Stimulated activated effector memory CD8-positive, alpha-beta T cell treated with anti-CD3 and anti-CD28 coated beads, Interleukin-12 subunit alpha, Interleukin-12 subunit beta, amount 100 ng/mL, for 72 hours (primary cell): ENCODE measurements around the gene ARL4A.
"Not testable (repeated sequence)": the region's sequence is repeated elsewhere in the genome, so short reads cannot be mapped to it uniquely, and the experiment has no call there.

ENCODE experiments used
- ATAC-seq: fragments of 150-1000 bp; cut with Tn5 transposase; 2 replicates; pipeline ENCODE4 v1.10.0; 2021
- DNase-seq, 2 donors: peaks; one replicate each; pipeline ENCODE4 v3.0.0; 2021 to 2022; ENCODE audit warnings: low spot score in 2 of 2
- H3K27ac Mint-ChIP-seq: one replicate; pipeline ENCODE4 v1.8.0; 2022; ENCODE audit warnings: mild to moderate bottlenecking, mixed read lengths
- H3K36me3 Mint-ChIP-seq: one replicate; pipeline ENCODE4 v1.8.0; 2022; ENCODE audit warnings: mild to moderate bottlenecking, mixed read lengths
- H3K4me1 Mint-ChIP-seq: one replicate; pipeline ENCODE4 v1.8.0; 2022; ENCODE audit warnings: mixed read lengths
- H3K4me3 Mint-ChIP-seq: one replicate; pipeline ENCODE4 v1.8.0; 2022; ENCODE audit warnings: mild to moderate bottlenecking, mixed read lengths
- H3K9me3 Mint-ChIP-seq: one replicate; pipeline ENCODE4 v1.8.0; 2022; ENCODE audit warnings: mixed read lengths

ARL4A gene

DNA sequence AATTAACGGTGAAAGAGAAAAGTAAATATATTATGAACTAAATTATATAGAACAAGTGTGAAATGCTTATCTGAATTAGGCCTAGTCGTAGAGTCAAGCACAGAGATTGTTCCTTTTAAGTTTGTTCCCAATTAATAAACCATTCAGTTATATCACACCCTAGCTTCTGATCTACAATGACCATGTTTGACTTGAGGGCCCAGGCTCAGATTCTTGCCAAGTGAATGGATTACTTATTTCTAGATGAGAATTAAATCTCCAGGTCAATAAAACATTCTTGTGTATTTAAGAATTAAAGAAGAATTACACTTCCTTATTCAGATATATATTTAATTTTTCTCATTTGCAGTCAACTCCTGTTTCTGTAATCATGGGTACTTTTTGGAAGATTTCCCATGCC, 37.4 kb upstream of the ARL4A start:
- DNase-seq (no peak), ATAC-seq (no peak)
- Mint-ChIP-seq H3K36me3 (no peaks in the 10 kb centered on the region), H3K4me3 (no peak overlapping the region), H3K4me1 (no peaks in the 10 kb centered on the region), H3K27ac (no peak overlapping the region), H3K9me3 (no peaks in the 10 kb centered on the region)

DNA sequence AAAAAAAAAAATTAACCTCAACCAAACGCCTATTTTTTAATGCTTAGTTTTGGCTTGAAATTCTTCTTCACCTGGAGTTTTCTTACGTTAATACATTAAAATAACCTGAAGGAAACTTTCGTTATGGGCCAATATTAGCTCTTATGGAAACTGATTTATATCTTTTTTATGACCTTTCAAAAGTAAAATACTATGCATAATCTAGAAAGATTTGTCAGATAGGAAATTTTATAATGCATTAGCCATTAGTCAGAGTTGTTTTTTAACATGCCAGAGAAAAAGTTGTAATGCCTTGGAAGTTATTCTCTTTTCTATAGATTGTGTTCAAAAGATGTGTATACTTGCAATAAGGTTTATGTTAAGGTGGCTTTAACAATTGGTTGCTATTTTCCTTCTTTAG, 34.3 kb upstream of the ARL4A start:
- Mint-ChIP-seq H3K9me3 (no peaks in the 10 kb centered on the region), H3K27ac (no peak overlapping the region), H3K4me1 (no peaks in the 10 kb centered on the region), H3K36me3 (no peaks in the 10 kb centered on the region), H3K4me3 (no peak overlapping the region)
- ATAC-seq (no peak), DNase-seq (no peak)

DNA sequence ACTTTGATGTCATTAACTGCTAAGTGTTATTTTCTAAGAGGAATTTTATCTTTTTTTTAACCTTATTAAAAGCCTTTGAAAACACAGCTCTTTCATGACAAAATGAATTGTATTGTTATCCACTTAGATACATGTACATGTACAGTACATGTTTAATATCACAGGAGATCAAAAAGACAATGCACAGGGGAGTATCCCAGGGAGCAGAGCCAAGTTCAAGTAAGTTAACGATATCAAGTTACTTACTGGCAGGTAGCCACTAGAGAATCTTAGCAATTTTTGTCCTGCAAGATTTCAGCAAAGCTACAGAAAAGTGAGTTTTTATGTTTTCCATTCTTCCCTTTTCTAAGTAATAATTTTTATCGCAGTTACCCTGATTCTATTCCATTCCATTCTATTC, 33.9 kb upstream of the ARL4A start:
- no peak overlapping the region for H3K4me3 Mint-ChIP-seq
- no peak overlapping the region for H3K27ac Mint-ChIP-seq
- H3K36me3 Mint-ChIP-seq: no peaks in the 10 kb centered on the region
- no peaks in the 10 kb centered on the region for H3K9me3 Mint-ChIP-seq
- ATAC-seq (no peak), DNase-seq (no peak)
- no peaks in the 10 kb centered on the region for H3K4me1 Mint-ChIP-seq

DNA sequence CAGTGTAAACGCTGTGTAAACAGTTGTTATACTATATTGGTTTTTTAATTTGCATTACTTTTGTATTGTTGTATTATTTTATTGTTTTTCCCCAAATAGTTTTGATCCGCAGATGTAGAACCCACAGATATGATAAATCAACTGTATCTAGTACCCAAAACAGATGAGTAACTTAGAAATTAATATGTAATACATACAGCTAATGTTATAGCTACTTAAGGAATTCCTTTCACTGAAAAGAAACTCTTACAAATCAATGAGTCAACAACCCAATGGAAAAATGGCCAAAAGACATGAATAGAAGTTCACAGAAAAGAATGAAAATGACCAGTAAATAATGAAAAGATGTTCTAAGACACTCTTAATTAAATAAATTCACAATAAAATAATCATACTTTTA, 32.3 kb upstream of the ARL4A start:
- ATAC-seq: no peak
- no peaks in the 10 kb centered on the region for H3K36me3 Mint-ChIP-seq
- DNase-seq: no peak
- no peak overlapping the region for H3K27ac Mint-ChIP-seq
- no peaks in the 10 kb centered on the region for H3K9me3 Mint-ChIP-seq
- no peaks in the 10 kb centered on the region for H3K4me1 Mint-ChIP-seq
- H3K4me3 Mint-ChIP-seq: no peak overlapping the region

DNA sequence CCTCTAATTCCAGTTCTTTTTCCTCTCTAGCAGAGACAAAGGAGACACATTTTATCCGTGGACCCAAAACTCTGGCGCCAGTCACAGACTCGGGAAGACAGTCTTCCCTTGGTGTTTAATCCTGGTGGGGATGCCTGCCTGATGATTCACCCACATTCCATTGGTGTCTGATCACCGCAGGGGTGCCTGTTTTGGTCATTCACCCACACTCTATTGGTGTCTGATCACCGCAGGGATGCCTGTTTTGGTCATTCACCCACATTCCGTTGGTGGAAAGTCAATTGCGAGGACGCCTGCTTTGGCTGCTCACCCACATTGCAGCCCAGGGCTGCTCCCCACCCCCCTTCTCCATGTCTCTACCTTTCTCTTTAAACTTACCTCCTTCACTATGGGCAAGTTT, 27.0 kb upstream of the ARL4A start:
- not testable (repeated sequence) for DNase-seq, H3K36me3 Mint-ChIP-seq, H3K9me3 Mint-ChIP-seq, H3K4me1 Mint-ChIP-seq, H3K27ac Mint-ChIP-seq, H3K4me3 Mint-ChIP-seq, ATAC-seq

DNA sequence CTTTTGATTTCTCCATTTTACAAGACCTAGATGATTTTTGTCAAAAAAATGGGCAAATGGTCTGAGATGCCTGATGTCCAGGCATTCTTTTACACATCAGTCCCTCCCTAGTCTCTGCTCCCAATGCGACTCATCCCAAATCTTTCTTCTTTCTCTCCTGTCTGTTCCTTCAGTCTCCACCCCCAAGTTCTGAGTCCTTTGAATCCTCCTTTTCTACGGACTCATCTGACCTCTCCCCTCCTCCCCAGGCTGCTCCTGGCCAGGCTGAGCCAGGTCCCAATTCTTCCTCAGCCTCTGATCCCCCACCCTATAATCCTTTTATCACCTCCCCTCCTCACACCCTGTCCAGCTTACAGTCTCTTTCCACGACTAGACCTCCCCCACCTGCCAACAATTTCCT, 26.4 kb upstream of the ARL4A start:
- H3K4me1 Mint-ChIP-seq, DNase-seq, H3K4me3 Mint-ChIP-seq, ATAC-seq, H3K27ac Mint-ChIP-seq, H3K9me3 Mint-ChIP-seq, H3K36me3 Mint-ChIP-seq: not testable (repeated sequence)

DNA sequence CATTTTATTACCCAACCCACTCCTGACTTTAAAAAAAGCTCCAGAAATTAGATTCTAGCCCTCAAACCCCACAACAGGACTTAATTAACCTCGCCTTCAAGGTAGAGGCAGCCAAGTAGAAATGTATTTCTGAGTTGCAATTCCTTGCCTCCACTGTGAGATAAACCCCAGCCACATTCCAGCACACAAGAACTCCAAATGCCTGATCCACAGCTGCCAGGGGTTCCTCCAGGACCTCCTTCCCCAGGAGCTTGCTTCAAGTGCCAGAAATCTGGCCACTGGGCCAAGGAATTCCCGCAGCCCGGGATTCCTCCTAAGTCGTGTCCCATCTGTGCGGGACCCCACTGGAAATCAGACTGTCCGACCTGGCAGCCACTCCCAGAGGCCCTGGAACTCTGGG, 25.9 kb upstream of the ARL4A start:
- ATAC-seq (no peak), DNase-seq (no peak)
- Mint-ChIP-seq H3K4me1 (no peaks in the 10 kb centered on the region), H3K9me3 (no peaks in the 10 kb centered on the region), H3K27ac (no peak overlapping the region), H3K36me3 (no peaks in the 10 kb centered on the region), H3K4me3 (no peak overlapping the region)

DNA sequence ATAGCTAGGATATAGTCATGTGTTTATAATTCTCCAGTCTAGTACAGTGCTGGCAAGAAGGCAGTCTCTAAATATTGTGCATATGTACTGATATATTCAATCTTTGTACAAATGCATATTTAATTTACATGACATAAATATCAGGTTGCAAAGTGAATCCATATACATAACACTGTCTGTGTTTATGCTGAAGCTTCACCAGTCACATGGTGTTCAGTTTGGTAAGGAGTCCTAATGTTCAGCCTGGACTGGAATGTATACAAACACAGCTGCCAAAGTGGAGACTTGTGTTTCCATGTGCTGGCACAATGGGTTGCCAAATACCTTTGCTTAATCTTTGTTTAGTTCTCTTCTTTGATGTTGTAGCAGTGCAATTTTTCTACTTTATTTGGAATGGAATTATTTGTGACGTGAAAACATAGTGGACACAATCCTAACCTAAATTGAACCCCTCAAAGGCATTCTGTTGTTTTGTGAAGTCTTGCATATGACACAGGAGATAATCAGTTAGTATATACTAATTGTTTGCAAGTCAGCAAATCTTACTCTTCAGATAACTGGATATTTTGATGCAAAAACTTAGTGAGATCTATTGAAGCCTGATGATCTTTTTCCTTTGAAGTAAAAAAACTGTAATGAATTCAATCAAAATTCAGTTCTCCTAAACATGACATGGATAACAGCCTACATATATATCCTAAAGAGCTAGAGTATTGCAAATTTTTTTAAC, 17.3 kb upstream of the ARL4A start:
- Mint-ChIP-seq H3K27ac (no peak overlapping the region), H3K36me3 (no peaks in the 10 kb centered on the region)

DNA sequence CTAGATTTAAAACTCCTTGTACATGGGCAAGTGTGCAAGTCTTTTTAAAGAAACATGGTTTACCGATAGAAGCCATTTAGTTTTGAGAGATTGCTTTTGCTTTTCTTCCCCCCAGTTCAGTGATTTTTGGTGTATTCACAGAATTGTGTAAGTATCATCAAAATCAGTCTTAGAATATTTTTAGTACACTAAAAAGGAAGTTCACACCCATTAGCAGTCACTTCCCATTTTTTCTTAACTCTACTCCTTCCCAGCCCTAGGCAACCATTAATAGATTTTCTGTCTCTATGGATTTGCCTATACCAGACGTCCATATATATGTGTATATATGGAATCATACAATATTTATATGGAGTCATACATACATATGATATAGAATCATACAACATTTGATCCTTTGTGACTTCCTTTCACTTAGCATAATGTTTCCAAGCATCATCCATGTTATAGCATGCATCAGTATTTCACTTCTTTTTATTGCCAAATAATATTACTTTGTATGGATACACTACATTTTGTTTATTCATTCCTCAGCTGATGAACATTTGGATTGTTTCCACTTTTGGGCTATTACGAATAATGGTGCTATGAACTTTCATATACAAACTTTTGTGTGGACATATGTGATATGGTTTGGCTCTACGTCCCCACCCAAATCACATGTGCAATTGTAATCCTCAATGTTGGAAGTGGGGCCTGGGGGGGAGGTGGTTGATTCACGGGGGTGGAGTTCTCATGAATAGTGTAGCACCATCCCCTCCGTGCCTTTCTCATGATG, 16.5 kb upstream of the ARL4A start:
- ATAC-seq (no peak), DNase-seq (no peak)
- no peaks in the 10 kb centered on the region for H3K36me3 Mint-ChIP-seq
- no peak overlapping the region for H3K4me3 Mint-ChIP-seq
- no peaks in the 10 kb centered on the region for H3K9me3 Mint-ChIP-seq
- H3K4me1 Mint-ChIP-seq: peaks cover 8% of the 10 kb centered on the region
- no peak overlapping the region for H3K27ac Mint-ChIP-seq

More for the DNA sequence above, 17.3 kb upstream of the ARL4A start:
- DNase-seq (no peak), ATAC-seq (no peak)
- no peaks in the 10 kb centered on the region for H3K9me3 Mint-ChIP-seq
- peaks cover 5% of the 10 kb centered on the region for H3K4me1 Mint-ChIP-seq
- no peak overlapping the region for H3K4me3 Mint-ChIP-seq

DNA sequence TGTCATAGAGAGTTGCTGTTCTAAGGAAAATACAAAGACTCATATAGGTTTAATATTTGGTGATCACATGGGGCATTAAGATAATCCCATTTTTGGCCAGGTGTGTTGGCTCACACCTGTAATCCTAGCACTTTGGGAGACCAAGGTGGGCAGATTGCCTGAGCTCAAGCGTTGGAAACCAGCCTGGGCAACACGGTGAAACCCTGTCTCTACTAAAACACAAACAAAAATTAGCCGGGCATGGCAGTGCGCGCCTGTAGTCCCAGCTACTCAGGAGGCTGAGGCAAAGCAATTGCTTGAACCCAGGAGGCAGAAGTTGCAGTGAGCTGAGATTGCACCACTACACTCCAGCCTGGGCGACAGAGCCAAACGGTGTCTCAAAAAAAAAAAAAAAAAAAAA, 14.0 kb upstream of the ARL4A start:
- ATAC-seq, DNase-seq, H3K4me3 Mint-ChIP-seq, H3K4me1 Mint-ChIP-seq, H3K9me3 Mint-ChIP-seq, H3K36me3 Mint-ChIP-seq, H3K27ac Mint-ChIP-seq: not testable (repeated sequence)

DNA sequence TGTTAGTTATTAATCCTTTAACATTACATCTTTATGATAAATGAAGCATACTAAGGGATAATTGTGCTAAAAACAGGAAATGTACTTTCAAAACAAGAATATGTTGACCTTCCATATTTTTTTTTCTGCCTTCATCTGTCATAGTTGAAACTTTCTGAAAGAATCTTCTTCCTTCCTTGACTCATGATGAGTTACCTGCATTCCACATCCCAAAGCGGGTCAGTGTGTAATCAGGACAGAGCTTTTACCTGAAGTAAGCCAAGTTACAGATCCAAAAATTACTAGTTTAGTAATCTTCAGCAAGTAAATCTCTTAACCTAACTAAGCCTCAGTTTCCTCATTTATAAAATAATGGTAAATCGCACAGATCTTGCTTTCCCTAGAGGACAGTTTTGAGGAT, 13.4 kb upstream of the ARL4A start:
- Mint-ChIP-seq H3K4me3 (no peak overlapping the region), H3K36me3 (no peaks in the 10 kb centered on the region), H3K4me1 (peaks cover 8% of the 10 kb centered on the region), H3K9me3 (no peaks in the 10 kb centered on the region), H3K27ac (no peak overlapping the region)
- ATAC-seq: no peak
- no peak for DNase-seq

DNA sequence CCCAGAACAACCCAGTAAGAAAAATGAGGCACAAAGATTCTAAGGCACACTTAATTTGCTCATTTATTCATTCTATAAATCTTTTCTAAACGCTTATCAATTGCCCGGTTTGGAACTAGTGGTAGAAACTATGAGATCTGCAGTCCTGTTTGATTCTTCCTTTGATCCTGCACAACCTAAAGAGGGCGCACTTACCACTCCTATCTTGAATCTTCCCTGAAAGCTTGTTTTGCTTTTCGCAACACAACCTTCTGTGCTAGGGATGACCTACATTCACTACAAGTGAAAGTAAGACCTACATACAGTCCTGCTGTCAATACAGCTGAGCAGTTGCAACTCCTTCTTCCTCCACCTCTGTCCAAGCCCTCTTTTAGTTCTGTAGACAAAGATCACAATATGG, 12.6 kb upstream of the ARL4A start:
- H3K36me3 Mint-ChIP-seq: no peaks in the 10 kb centered on the region
- H3K27ac Mint-ChIP-seq: no peak overlapping the region
- peak in 1 of 2 donors; percentile 19 for DNase-seq

DNA sequence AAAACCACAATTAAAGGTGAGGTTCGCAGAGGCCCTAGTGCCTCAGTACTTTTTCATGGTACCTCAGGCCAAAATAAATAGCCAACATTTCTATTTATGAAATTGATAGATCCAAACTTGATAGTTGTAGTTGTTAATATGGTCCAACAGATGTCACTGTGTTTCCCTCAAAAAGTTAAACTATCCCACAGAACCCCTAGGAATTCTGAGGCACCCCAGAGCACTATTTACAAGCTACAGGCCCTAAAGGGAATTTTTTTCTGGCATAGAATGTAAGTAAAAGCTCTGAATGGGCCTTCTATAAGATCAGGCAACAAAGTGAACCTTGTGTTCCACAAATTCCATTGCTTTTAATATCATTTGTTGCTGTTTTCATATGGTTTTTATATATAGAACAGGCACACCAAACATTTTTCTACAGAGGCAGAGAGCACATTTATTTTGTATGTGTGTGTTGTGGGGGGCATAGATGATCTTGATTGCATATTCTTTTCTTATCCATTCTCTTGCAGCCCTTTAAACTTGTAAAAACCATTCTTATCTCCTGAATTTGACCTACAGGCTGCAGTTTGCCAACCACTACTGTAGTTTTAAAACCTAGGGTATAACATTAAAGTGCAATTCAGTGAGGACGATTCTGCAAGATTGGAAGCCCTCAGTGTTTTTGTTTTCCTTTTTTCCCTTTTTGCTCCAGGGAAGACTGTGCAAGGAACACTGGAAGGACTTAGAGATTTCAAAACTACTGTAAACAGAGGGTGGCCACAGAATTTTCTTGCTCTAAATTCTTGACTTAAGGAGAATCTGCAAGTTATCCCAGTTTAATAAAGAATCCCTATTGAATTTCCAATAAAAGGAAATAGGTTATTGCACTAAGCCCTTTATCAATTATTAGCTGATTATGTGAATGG, 3.5 kb upstream of the ARL4A start:
- no peak for ATAC-seq
- Mint-ChIP-seq H3K4me3 (no peak overlapping the region), H3K36me3 (peaks cover 22% of the 10 kb centered on the region), H3K27ac (no peak overlapping the region), H3K4me1 (peaks cover 17% of the 10 kb centered on the region), H3K9me3 (no peaks in the 10 kb centered on the region)
- no peak for DNase-seq

More for the DNA sequence above, 12.6 kb upstream of the ARL4A start:
- ATAC-seq: peak; percentile 86
- Mint-ChIP-seq H3K4me3 (no peak overlapping the region), H3K9me3 (no peaks in the 10 kb centered on the region), H3K4me1 (peaks cover 8% of the 10 kb centered on the region)

DNA sequence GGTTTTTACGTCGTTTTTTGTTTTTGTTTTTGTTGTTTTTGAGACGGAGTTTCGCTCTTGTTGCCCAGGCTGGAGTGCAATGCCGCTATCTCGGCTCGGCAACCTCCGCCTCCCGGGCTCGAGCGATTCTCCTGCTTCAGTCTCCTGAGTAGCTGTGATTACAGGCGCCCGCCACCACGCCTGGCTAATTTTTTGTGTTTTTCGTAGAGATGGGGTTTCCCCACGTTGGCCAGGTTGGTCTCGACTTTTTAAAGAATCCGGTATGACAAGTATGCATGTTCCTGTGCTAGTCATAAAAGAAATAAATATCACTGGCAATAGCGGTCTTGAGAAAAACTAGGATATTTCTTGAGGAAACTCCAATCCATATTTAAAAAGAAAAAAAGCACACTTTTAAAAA, 2.7 kb upstream of the ARL4A start:
- Mint-ChIP-seq H3K4me3 (no peak overlapping the region), H3K4me1 (peaks cover 17% of the 10 kb centered on the region), H3K27ac (no peak overlapping the region), H3K36me3 (peaks cover 30% of the 10 kb centered on the region), H3K9me3 (no peaks in the 10 kb centered on the region)
- no peak for DNase-seq
- no peak for ATAC-seq

DNA sequence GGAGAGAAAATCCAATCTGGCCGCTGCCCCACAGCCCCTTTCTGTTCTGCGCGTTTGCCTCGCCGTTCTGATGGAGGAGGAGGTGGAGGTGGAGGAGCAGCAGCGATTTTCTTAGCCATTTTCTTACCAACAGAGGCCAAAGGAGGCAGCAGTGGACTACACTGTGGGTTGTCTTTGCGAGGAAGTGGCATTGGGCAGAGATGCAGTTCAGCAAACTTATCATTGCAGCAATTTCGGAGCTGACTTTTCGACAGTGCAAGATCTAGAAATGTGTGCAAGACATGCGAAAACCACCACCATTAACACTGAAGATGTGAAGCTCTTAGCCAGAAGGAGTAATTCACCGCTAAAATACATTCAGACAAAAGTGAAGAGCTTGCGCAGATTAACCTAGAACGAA, 1.9 kb upstream of the ARL4A start:
- no peak for ATAC-seq
- DNase-seq: no peak
- Mint-ChIP-seq H3K27ac (peak overlapping the region; percentile 96), H3K9me3 (no peaks in the 10 kb centered on the region), H3K4me3 (peak overlapping the region; percentile 79), H3K36me3 (peaks cover 32% of the 10 kb centered on the region), H3K4me1 (peaks cover 17% of the 10 kb centered on the region)
